ENCODE data around the gene PYCARD.

PYCARD gene

DNA sequence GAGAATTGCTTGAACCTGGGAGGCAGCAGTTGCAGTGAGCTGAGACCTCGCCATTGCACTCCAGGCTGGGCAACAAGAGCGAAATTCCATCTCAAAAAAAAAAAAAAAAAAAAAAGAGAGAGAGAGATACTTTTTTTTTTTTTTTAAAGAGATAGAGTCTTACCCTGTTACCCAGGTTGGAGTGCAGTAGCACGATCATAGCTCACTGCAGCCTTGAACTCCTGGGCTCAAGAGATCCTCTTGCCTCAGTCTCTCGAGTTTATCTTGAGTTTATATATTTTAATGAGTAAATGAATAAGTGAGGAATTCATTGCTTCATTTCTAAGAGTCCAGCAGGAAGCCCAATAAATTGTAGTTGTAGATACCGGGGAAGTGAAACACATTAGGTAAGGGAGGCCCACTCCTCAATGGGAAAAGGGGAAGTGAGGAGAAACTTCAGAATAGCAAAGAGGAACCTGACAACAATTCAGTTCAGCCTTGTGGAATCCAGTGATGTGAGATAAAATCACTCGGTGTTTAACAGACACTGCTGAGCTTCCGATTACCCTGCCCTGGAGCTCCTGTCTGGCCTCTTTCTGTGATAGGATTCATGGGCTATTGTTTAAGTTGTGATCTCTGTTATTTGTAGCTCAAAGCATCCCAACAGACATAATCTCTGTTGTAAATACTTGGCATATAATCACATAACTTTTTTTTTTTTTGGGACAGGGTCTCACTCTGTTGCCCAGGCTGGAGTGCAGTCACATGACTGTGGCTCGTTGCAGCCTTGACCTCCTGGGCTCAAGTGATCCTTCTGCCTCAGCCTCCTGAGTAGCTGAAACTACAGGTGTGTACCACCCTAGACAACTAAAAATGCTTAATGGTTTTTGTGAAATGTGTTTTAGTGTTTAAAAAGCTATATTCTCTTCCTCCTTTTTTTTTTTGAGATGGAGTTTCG, 41.4 kb upstream of the PYCARD start:
- CTCF ChIA-PET = interaction anchor here (0.9 to 1.4 kb wide), 4 partner anchors 15 to 290 kb away, joined by 3 to 6 read pairs (median 4); no protein-coding TSS in a partner anchor
- POLR2A ChIA-PET = no interaction called here
- TF ChIP-seq, protein P1, sequence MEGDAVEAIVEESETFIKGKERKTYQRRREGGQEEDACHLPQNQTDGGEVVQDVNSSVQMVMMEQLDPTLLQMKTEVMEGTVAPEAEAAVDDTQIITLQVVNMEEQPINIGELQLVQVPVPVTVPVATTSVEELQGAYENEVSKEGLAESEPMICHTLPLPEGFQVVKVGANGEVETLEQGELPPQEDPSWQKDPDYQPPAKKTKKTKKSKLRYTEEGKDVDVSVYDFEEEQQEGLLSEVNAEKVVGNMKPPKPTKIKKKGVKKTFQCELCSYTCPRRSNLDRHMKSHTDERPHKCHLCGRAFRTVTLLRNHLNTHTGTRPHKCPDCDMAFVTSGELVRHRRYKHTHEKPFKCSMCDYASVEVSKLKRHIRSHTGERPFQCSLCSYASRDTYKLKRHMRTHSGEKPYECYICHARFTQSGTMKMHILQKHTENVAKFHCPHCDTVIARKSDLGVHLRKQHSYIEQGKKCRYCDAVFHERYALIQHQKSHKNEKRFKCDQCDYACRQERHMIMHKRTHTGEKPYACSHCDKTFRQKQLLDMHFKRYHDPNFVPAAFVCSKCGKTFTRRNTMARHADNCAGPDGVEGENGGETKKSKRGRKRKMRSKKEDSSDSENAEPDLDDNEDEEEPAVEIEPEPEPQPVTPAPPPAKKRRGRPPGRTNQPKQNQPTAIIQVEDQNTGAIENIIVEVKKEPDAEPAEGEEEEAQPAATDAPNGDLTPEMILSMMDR (IDR thresholded peaks at IDR 0.05; ENCODE audit: control extremely low read depth, extremely low read depth, low read depth, missing control alignments) = no peak
- peak; percentile 59 for DNase-seq (ENCODE audit: extremely low spot score)

- CTCF ChIA-PET = no interaction called here
- DNase-seq (ENCODE audit: extremely low spot score) = no peak
- POLR2A ChIA-PET = no interaction called here
- TF ChIP-seq, protein P1 (IDR thresholded peaks at IDR 0.05; ENCODE audit: control extremely low read depth, extremely low read depth, low read depth, missing control alignments) = no peak
These were observed 39.6 kb upstream of the PYCARD start for GRCh38 chr16:31242206-31242605.

DNA sequence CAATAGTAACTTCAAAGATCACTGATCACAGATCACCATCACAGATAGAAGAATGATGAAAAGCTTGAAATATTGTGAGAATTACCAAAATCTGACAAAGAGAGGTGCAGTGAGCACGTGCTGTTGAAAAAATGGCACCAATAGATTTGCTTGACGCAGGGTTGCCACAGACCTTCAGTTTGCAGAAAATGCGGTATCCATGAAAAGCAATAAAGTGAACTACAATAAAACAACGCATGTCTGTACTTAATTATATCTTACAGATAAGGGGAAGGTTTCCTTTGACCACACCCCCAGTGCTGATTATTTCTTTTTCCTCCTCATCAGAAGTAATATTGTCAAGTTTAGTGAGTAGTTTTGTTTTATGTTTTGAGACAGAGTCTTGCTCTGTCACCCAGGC, 35.5 kb upstream of the PYCARD start:
- POLR2A ChIA-PET = no interaction called here
- TF ChIP-seq, protein P1 (IDR thresholded peaks at IDR 0.05; ENCODE audit: control extremely low read depth, extremely low read depth, low read depth, missing control alignments) = no peak
- no peak for DNase-seq (ENCODE audit: extremely low spot score)
- CTCF ChIA-PET = no interaction called here

GRCh38 chr16:31229501-31229900, 26.9 kb upstream of the PYCARD start:
- ChIA-PET CTCF (no interaction called here), POLR2A (interaction anchor here (0.6 kb wide), 1 partner anchor 214 kb away, joined by 4 read pairs; no protein-coding TSS in a partner anchor)
- DNase-seq (ENCODE audit: extremely low spot score) = peak; percentile 15
- TF ChIP-seq, protein P1 (IDR thresholded peaks at IDR 0.05; ENCODE audit: control extremely low read depth, extremely low read depth, low read depth, missing control alignments) = no peak

- TF ChIP-seq, protein P1 (IDR thresholded peaks at IDR 0.05; ENCODE audit: control extremely low read depth, extremely low read depth, low read depth, missing control alignments) = no peak
- POLR2A ChIA-PET = no interaction called here
These were observed 25.6 kb upstream of the PYCARD start for GRCh38 chr16:31228206-31228605.

DNA sequence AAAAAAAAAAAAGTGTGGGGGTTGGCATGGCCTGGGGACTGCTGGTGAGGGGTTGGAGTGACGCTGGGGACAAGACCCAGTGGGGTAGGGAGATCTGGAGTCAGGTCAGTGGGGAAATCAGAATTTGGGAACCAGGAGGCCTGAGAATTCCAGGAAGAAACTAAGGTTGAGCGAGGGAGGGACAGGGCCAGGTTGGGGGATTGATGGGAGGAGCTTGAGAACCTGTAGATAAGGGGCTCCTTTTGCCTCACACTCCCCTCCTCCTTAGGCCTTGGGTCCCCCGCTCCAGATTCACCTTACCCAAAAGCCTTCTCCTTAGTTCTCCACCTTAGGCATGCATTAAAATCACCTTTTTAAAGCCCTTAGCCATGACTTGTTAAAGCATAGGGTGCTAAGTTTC, 22.6 kb upstream of the PYCARD start:
- ChIA-PET POLR2A (no interaction called here), CTCF (no interaction called here)
- peak; percentile 10 for DNase-seq (ENCODE audit: extremely low spot score)
- TF ChIP-seq, protein P1 (IDR thresholded peaks at IDR 0.05; ENCODE audit: control extremely low read depth, extremely low read depth, low read depth, missing control alignments) = no peak

More at GRCh38 chr16:31228206-31228605, 25.6 kb upstream of the PYCARD start:
- DNase-seq (ENCODE audit: extremely low spot score) = no peak
- CTCF ChIA-PET = interaction anchor here (1.2 to 1.5 kb wide), 2 partner anchors 12 to 19 kb away, joined by 3 read pairs; no protein-coding TSS in a partner anchor
